GM13976 (cell line): ENCODE data around the gene KRTAP5-3.

Experiments
- DNase-seq: peaks from one replicate; pipeline ENCODE4 v3.0.0; 2012; ENCODE audit warnings: low spot score
- in situ Hi-C: fragments of 300-500 bp; cut with MboI; formaldehyde crosslinking; loops from one replicate; pipeline ENCODE4 v1.12.0; 2022; ENCODE audit warnings: low sequenced_read_pairs, mixed read lengths, inconsistent platforms; ENCODE audit not compliant: unreplicated experiment
- TF ChIP-seq, protein P1 (sequence below): IDR thresholded peaks from 2 replicates; pipeline ENCODE4 v1.5.1; 2012; ENCODE audit warnings: borderline replicate concordance, mild to moderate bottlenecking; ENCODE audit not compliant: insufficient read depth; ENCODE audit errors: extremely low read depth, missing control alignments, control extremely low read depth

The KRTAP5-3 gene

GRCh38 chr11:1559111-1559951 lies 48.9 kb downstream of the KRTAP5-3 start:
- TF ChIP-seq, protein P1, sequence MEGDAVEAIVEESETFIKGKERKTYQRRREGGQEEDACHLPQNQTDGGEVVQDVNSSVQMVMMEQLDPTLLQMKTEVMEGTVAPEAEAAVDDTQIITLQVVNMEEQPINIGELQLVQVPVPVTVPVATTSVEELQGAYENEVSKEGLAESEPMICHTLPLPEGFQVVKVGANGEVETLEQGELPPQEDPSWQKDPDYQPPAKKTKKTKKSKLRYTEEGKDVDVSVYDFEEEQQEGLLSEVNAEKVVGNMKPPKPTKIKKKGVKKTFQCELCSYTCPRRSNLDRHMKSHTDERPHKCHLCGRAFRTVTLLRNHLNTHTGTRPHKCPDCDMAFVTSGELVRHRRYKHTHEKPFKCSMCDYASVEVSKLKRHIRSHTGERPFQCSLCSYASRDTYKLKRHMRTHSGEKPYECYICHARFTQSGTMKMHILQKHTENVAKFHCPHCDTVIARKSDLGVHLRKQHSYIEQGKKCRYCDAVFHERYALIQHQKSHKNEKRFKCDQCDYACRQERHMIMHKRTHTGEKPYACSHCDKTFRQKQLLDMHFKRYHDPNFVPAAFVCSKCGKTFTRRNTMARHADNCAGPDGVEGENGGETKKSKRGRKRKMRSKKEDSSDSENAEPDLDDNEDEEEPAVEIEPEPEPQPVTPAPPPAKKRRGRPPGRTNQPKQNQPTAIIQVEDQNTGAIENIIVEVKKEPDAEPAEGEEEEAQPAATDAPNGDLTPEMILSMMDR, result no peak
- DNase-seq, result no peak
- in situ Hi-C loops, result no loop called here

DNA sequence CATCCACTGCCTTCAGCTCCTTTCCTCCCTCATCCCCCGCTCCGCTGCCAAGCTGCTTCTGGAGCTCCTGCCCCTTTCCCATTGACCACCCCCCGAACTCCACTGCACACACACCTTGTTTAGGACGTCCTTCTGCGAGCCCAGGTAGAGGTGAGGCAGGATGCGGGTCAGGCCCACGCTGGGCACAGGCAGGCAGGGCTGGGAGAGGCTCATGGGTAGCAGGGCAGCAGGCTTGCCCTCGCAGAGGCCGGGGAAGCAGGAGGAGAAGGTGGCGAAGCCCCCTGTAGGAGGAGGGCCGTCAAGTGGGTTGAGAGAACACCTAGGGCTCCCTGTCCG lies 49.5 kb downstream of the KRTAP5-3 start:
- no peak for DNase-seq
- in situ Hi-C loops, result no loop called here
- TF ChIP-seq, protein P1, result no peak

- TF ChIP-seq, protein P1, result no peak
- DNase-seq, result no peak
- in situ Hi-C loops, result no loop called here
Observed at GRCh38 chr11:1557904-1558774, 50.1 kb downstream of the KRTAP5-3 start.
